SK-N-SH (cell line): ENCODE data around the gene TREM1. TPM values are rescaled to one million over a fixed set of nuclear protein-coding genes. Genes with fewer than 3 reads are reported as not detected.

ENCODE experiments used
- CTCF ChIA-PET: fragments of 300-600, 350-600 bp; formaldehyde crosslinking; extraction: SDS; loops from one replicate; lab custom pipeline; 2021; lab: Yijun Ruan, JAX
- POLR2A ChIA-PET: fragments of 350-600 bp; sonication (Branson Sonifier 250); formaldehyde crosslinking; extraction: SDS; loops from one replicate; lab custom pipeline; 2020; ENCODE audit warnings: antibody characterized with exemption, inconsistent platforms; lab: Yijun Ruan, JAX
- DNase-seq: peaks from one replicate; pipeline ENCODE4 v3.0.0; 2012
- H2AFZ ChIP-seq: fragments of 200-600 bp; sonication (generic); 2 replicates; pipeline ENCODE4 v1.8.1; 2016; ENCODE audit warnings: antibody characterized with exemption, mild to moderate bottlenecking, low read depth
- H3F3A ChIP-seq: fragments of 200-600 bp; sonication (generic); replicated peaks from 2 replicates; pipeline ENCODE3; 2016; ENCODE audit warnings: antibody characterized with exemption, mild to moderate bottlenecking; ENCODE audit not compliant: insufficient read depth
- H3K27ac ChIP-seq, 2 experiments: fragments of 200-500 bp in 1 of 2; fragments of 200-600 bp in 1 of 2; sonication (Bioruptor generic) in 1 of 2; sonication (generic), shearing (Covaris generic) in 1 of 2; 2 replicates each; pipeline versions ENCODE4 v1.5.1 to v1.6.1; 2014 to 2016; ENCODE audit warnings: low read depth in 2 of 2, inconsistent platforms in 1 of 2, low read length in 1 of 2, mild to moderate bottlenecking in 1 of 2, mixed read lengths in 1 of 2
- H3K27me3 ChIP-seq: fragments of 200-600 bp; sonication (generic), shearing (Covaris generic); 2 replicates; pipeline ENCODE4 v1.6.1; 2016; ENCODE audit warnings: mixed run types; ENCODE audit not compliant: insufficient read depth
- H3K36me3 ChIP-seq, 2 experiments: fragments of 200-500 bp in 1 of 2; fragments of 200-600 bp in 1 of 2; sonication (Bioruptor generic) in 1 of 2; sonication (generic) in 1 of 2; replicated peaks in 1 of 2; 2 replicates each; pipeline versions ENCODE3 to v1.5.1; 2014 to 2016; ENCODE audit warnings: low read length in 1 of 2, mild to moderate bottlenecking in 1 of 2; ENCODE audit not compliant: insufficient read depth in 2 of 2, control insufficient read depth in 1 of 2
- H3K4me1 ChIP-seq, 2 experiments: fragments of 200-500 bp in 1 of 2; fragments of 200-600 bp in 1 of 2; sonication (Bioruptor generic) in 1 of 2; sonication (generic), shearing (Covaris generic) in 1 of 2; 2 replicates each; pipeline versions ENCODE4 v1.5.1 to v1.6.1; 2014 to 2016; ENCODE audit warnings: low read depth in 1 of 2, low read length in 1 of 2, mixed run types in 1 of 2; ENCODE audit not compliant: insufficient read depth in 2 of 2, control insufficient read depth in 1 of 2
- H3K4me2 ChIP-seq: fragments of 200-600 bp; sonication (generic), shearing (Covaris generic); 2 replicates; pipeline ENCODE4 v1.6.1; 2017; ENCODE audit warnings: mixed run types
- H3K4me3 ChIP-seq, 2 experiments: fragments of 200-500 bp in 1 of 2; fragments of 200-600 bp in 1 of 2; sonication (Bioruptor generic) in 1 of 2; sonication (generic), shearing (Covaris generic) in 1 of 2; 2 replicates each; pipeline versions ENCODE4 v1.5.1 to v1.8.1; 2014 to 2016; ENCODE audit warnings: low read depth in 2 of 2, inconsistent platforms in 1 of 2, low read length in 1 of 2, mild to moderate bottlenecking in 1 of 2, mixed read lengths in 1 of 2, moderate library complexity in 1 of 2
- H3K79me2 ChIP-seq: fragments of 200-600 bp; sonication (generic); 2 replicates; pipeline ENCODE4 v1.8.1; 2017; ENCODE audit warnings: mild to moderate bottlenecking; ENCODE audit not compliant: insufficient read depth
- H3K9ac ChIP-seq: fragments of 200-600 bp; sonication (generic); 2 replicates; pipeline ENCODE4 v1.6.1; 2017; ENCODE audit warnings: mixed run types
- H3K9me2 ChIP-seq: fragments of 200-600 bp; sonication (generic); 2 replicates; pipeline ENCODE4 v1.6.1; 2017; ENCODE audit warnings: mixed run types
- H3K9me3 ChIP-seq: fragments of 200-600 bp; sonication (generic); 2 replicates; pipeline ENCODE4 v1.6.1; 2017; ENCODE audit warnings: mixed run types, mild to moderate bottlenecking, moderate library complexity
- H4K20me1 ChIP-seq: fragments of 200-600 bp; sonication (generic); 2 replicates; pipeline ENCODE4 v1.6.1; 2017; ENCODE audit warnings: mild to moderate bottlenecking, mixed run types; ENCODE audit not compliant: insufficient read depth
- EZH2phosphoT487 ChIP-seq: fragments of 200-600 bp; sonication (generic); IDR thresholded peaks from 2 replicates; pipeline ENCODE4 v1.6.1; 2017; ENCODE audit warnings: low read depth, mixed run types, mild to moderate bottlenecking, antibody characterized with exemption, moderate library complexity, borderline replicate concordance
- FOXJ3 ChIP-seq: sonication (generic); formaldehyde crosslinking; IDR thresholded peaks from 2 replicates; pipeline ENCODE4 v1.5.1; 2020; ENCODE audit warnings: mild to moderate bottlenecking, missing genetic modification reagents
- GABPA ChIP-seq: IDR thresholded peaks from 2 replicates; pipeline ENCODE4 v1.4.0; 2012; ENCODE audit warnings: low read depth, mild to moderate bottlenecking
- IRF3 ChIP-seq: fragments of 150-350 bp; IDR thresholded peaks from 2 replicates; pipeline ENCODE4 v1.6.1; 2016; ENCODE audit warnings: mild to moderate bottlenecking, low read depth, low read length
- JUND ChIP-seq: IDR thresholded peaks from 2 replicates; pipeline ENCODE4 v1.4.0; 2012
- POLR2AphosphoS5 ChIP-seq: IDR thresholded peaks from 2 replicates; pipeline ENCODE4 v1.6.1; 2012; ENCODE audit warnings: low read depth, low read length
- RAD21 ChIP-seq: IDR thresholded peaks from 2 replicates; pipeline ENCODE4 v1.6.1; 2012; ENCODE audit warnings: mild to moderate bottlenecking, low read length
- REST ChIP-seq: IDR thresholded peaks from 2 replicates; pipeline ENCODE4 v1.6.1; 2012; ENCODE audit warnings: mild to moderate bottlenecking, low read depth, low read length, moderate library complexity
- RFX5 ChIP-seq: IDR thresholded peaks from 2 replicates; pipeline ENCODE4 v1.6.1; 2012; ENCODE audit warnings: mild to moderate bottlenecking, improper control_type of control experiment, low read length
- RXRA ChIP-seq: IDR thresholded peaks from 2 replicates; pipeline ENCODE4 v1.4.0; 2012; ENCODE audit warnings: low read depth, mild to moderate bottlenecking, borderline replicate concordance
- SIN3A ChIP-seq: IDR thresholded peaks from 2 replicates; pipeline ENCODE4 v1.6.1; 2012; ENCODE audit warnings: low read depth, mild to moderate bottlenecking, low read length, moderate library complexity, borderline replicate concordance
- TAF1 ChIP-seq: IDR thresholded peaks from 2 replicates; pipeline ENCODE4 v1.6.1; 2012; ENCODE audit warnings: low read depth, mild to moderate bottlenecking, low read length, moderate library complexity, borderline replicate concordance
- USF1 ChIP-seq: IDR thresholded peaks from 2 replicates; pipeline ENCODE4 v1.4.0; 2012; ENCODE audit warnings: low read depth, borderline replicate concordance
- WGBS: methylation state at CpG from one replicate; pipeline ENCODE4 v1.1.6; 2017; ENCODE audit warnings: low lambda C conversion rate; 5-methylcytosine and 5-hydroxymethylcytosine counted together
- polyA plus RNA-seq, 3 experiments: library from polyadenylated mRNA; depleted of rRNA; stranded (reverse); fragments of >200 nt; gene quantifications; 2 replicates each; pipeline ENCODE4 v1.2.3, GENCODE V29; 2012
- TF ChIP-seq, protein P1 (sequence below): fragments of 150-350 bp; IDR thresholded peaks from 2 replicates; pipeline ENCODE4 v1.6.1; 2017; ENCODE audit warnings: antibody characterized with exemption, low read length, low read depth, borderline replicate concordance
- TF ChIP-seq, protein P2 (sequence below): IDR thresholded peaks from 2 replicates; pipeline ENCODE4; 2012
- TF ChIP-seq, protein P3 (sequence below): IDR thresholded peaks from 2 replicates; pipeline ENCODE4 v1.4.0; 2012; ENCODE audit warnings: low read depth

TREM1 gene
- polyA plus RNA-seq, 1 of the 3 experiments (the other 2 are of a cell fraction): not detected

DNA sequence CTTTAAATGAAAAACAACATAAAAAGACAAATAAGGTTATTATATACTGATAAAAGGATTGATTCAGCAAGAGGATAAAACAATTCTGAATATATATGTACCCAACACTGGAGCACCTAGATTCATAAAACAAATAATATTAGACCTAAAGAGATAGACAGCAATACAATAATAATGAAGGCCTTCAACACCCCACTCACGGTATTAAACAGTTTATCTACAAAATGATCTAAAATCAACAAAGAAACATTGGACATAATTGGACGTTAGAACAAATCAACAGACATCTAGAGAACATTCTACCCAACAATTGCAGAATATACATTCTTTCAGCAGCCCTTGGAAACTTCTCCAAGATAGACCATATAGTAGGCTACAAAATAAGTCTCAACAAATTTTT, 24.1 kb downstream of the TREM1 start (continued):
- TF ChIP-seq GABPA (no peak), TAF1 (no peak), EZH2phosphoT487 (no peak)

DNA sequence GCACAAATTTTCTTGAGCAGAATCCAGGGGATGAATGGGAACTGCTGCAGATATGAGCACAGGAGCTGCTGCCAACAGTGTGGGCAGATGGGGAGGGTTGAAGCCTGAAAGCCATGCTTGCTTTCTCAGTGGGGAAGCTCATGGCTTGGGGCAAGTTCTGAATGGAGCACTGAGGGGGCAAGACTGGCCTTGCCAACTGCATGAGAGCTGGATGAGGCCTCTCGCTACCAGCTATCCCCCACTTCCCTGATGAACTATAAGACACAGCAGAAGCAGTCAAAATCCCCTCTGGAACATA, 28.3 kb downstream of the TREM1 start:
- ChIA-PET POLR2A (no interaction called here), CTCF (interaction anchor here (0.8 kb wide), 1 partner anchor 48 kb away, joined by 3 read pairs; no protein-coding TSS in a partner anchor)
- Histone ChIP-seq H3F3A (peaks cover 9% of the 10 kb centered on the region), H3K36me3 (no peaks in the 10 kb centered on the region), H3K4me1 (peaks cover 11 to 19% of the 10 kb centered on the region in 2 experiments; a peak in 3 of 4 replicates), H3K27ac (peak overlapping the region in 1 of 2 experiments; percentile 58; a peak in 1 of 4 replicates), H2AFZ (no peak overlapping the region), H3K9me3 (0 out of 2 replicates have a peak, but pooled peaks cover under 1% of the 10 kb centered on the region), H3K9me2 (no peaks in the 10 kb centered on the region), H4K20me1 (no peaks in the 10 kb centered on the region), H3K9ac (no peak overlapping the region), H3K27me3 (no peaks in the 10 kb centered on the region), H3K4me3 (no peak overlapping the region), H3K4me2 (no peak overlapping the region), H3K79me2 (no peaks in the 10 kb centered on the region)
- no peak for DNase-seq
- no CpG with 5 or more reads among the region's 1 CpG for WGBS
- TF ChIP-seq, protein P1, sequence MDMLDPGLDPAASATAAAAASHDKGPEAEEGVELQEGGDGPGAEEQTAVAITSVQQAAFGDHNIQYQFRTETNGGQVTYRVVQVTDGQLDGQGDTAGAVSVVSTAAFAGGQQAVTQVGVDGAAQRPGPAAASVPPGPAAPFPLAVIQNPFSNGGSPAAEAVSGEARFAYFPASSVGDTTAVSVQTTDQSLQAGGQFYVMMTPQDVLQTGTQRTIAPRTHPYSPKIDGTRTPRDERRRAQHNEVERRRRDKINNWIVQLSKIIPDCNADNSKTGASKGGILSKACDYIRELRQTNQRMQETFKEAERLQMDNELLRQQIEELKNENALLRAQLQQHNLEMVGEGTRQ: no peak
- TF ChIP-seq, all 33 proteins: peak for 0

DNA sequence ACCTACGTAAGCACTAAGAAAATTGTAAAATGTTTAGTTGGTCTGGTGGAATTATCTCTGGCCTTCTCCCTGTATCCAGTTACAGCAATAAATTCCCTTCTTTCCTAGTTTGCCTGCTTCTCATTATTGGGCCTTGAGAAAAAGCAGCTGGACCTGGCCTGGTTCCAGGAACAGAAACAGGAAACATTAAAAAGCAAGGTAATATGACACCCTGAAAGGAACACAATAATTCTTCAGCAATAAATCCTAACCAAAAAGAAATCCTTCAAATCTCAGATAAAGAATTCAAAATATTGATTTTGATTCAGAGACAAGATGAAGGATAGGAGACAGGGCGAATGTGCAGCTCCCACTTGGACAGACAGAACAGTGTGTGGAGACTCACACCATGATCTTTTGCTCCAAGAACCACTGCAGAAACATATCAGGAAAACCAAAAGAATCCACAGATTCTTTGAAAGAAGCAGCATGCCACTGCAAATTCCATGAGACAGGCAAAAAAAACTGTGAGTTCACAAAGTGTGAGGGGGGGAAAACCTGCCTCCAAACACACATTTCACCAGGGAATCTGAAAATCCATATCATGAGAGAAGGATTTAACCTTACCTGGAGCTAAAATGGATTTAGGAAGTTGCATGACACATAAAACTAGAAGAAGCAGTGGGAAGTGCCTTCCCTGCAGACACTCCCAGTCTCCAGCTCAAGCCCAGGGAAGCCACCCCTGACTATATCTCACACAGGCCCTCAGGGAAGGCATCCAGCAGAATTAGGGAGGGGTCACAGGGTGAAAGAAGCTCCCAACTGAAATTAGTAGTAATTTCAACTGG, 28.9 kb downstream of the TREM1 start:
- H3K36me3 ChIP-seq: no peaks in the 10 kb centered on the region
- DNase-seq: no peak
- H3K4me1 ChIP-seq: peaks cover 11 to 19% of the 10 kb centered on the region in 2 experiments; a peak in 3 of 4 replicates
- H3K27me3 ChIP-seq: no peaks in the 10 kb centered on the region
- H3K9ac ChIP-seq: no peak overlapping the region
- CTCF ChIA-PET: interaction anchor here (0.8 to 3.0 kb wide), 2 partner anchors 49 kb away, joined by 3 to 7 read pairs; no protein-coding TSS in a partner anchor
- H3F3A ChIP-seq: peaks cover 9% of the 10 kb centered on the region
- H3K9me3 ChIP-seq: no peaks in the 10 kb centered on the region
- no peaks in the 10 kb centered on the region for H4K20me1 ChIP-seq
- H3K4me2 ChIP-seq: peak overlapping the region; percentile 6; the same call in 1 of the 2 replicates
- no peaks in the 10 kb centered on the region for H3K9me2 ChIP-seq
- H3K27ac ChIP-seq: peak overlapping the region; percentile 10 to 58; a peak in 1 of 4 replicates
- POLR2A ChIA-PET: no interaction called here
- H3K79me2 ChIP-seq: no peaks in the 10 kb centered on the region
- no peak overlapping the region for H3K4me3 ChIP-seq
- 11% methylated on average over 2 of the region's 2 CpGs for WGBS
- no peak overlapping the region for H2AFZ ChIP-seq
- TF ChIP-seq IRF3: no peak
- peak; percentile 43; the same call in 1 of the 2 replicates for TF ChIP-seq JUND
- TF ChIP-seq, protein P2, sequence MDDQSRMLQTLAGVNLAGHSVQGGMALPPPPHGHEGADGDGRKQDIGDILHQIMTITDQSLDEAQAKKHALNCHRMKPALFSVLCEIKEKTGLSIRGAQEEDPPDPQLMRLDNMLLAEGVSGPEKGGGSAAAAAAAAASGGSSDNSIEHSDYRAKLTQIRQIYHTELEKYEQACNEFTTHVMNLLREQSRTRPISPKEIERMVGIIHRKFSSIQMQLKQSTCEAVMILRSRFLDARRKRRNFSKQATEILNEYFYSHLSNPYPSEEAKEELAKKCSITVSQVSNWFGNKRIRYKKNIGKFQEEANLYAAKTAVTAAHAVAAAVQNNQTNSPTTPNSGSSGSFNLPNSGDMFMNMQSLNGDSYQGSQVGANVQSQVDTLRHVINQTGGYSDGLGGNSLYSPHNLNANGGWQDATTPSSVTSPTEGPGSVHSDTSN: peak; percentile 83
- TF ChIP-seq REST: no peak
- TF ChIP-seq RXRA: no peak
- TF ChIP-seq FOXJ3: no peak
- TF ChIP-seq, protein P3, sequence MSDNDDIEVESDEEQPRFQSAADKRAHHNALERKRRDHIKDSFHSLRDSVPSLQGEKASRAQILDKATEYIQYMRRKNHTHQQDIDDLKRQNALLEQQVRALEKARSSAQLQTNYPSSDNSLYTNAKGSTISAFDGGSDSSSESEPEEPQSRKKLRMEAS: no peak
- peak; percentile 48; the same call in 1 of the 2 replicates for TF ChIP-seq POLR2AphosphoS5
- no peak for TF ChIP-seq RFX5
- no peak for TF ChIP-seq RAD21
- no peak for TF ChIP-seq USF1
- TF ChIP-seq SIN3A: no peak
